HCEC 1CT (cell line): ENCODE data around the gene ZBTB7C.

ENCODE experiments used
- DNase-seq: peaks from one replicate; pipeline ENCODE4 v3.0.0-alpha.2; 2017

The ZBTB7C gene

DNA sequence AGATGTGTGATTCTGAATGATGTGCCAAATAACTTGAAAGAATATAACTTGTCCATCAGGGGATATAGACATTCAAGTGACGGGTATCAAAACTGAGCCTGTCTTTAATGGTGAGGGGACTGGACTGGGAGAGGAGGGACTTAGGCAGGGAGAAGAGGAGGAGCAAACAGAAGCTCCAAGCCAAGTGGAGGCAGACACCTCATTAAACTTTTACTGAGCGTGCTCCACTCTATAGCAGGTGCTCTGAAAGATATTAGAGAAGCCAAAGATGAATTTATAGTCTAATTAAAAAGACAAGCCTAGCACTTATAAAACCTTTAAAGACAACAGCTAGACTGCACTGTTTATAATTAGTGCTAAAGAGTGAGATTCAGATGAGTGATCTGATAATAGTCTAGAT, 431.0 kb downstream of the ZBTB7C start:
- DNase-seq = no peak
